Measurements from ENCODE around the gene MALRD1.

DNA sequence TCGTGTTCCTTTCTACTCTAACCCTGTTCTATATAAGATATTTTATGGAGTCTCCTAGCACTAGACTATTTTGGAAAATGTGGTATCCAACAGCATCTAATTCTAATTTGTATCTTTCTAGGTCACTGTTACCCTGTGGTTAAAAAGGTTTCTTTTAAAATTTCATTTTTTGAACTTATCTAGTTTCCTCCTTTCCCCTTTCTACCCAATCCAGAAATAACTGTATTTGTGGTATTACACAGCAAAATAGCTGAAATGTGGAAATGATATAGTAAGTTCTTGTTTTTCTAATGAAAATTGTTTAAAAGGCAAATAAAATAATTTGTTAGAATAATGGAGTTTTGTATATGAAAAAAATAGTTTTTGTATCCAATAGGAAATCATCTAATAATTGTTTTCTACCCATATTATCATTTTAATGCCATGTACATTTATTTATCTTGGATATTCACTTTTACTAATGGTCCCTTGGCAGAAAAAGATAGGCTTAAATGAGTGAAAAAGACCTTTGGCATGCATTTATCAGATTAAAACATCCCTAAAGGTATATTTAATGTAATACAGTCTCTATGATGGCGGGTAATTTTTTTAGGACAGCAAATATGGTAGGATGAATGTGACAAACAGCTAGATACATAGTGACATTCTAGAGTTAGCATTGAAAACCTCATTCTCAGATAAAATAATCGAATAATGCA lies 592.1 kb downstream of the MALRD1 start:
- TF ChIP-seq POLR2A (IDR thresholded peaks at IDR 0.05) (no peak), EP300 (IDR thresholded peaks at IDR 0.05) (no peak)
- TF ChIP-seq, protein P1, sequence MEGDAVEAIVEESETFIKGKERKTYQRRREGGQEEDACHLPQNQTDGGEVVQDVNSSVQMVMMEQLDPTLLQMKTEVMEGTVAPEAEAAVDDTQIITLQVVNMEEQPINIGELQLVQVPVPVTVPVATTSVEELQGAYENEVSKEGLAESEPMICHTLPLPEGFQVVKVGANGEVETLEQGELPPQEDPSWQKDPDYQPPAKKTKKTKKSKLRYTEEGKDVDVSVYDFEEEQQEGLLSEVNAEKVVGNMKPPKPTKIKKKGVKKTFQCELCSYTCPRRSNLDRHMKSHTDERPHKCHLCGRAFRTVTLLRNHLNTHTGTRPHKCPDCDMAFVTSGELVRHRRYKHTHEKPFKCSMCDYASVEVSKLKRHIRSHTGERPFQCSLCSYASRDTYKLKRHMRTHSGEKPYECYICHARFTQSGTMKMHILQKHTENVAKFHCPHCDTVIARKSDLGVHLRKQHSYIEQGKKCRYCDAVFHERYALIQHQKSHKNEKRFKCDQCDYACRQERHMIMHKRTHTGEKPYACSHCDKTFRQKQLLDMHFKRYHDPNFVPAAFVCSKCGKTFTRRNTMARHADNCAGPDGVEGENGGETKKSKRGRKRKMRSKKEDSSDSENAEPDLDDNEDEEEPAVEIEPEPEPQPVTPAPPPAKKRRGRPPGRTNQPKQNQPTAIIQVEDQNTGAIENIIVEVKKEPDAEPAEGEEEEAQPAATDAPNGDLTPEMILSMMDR (IDR thresholded peaks at IDR 0.05): no peak

Data from sigmoid colon (tissue), 4 donors.